Measurements from ENCODE around the gene ADAMTS19.

Gene ADAMTS19

DNA sequence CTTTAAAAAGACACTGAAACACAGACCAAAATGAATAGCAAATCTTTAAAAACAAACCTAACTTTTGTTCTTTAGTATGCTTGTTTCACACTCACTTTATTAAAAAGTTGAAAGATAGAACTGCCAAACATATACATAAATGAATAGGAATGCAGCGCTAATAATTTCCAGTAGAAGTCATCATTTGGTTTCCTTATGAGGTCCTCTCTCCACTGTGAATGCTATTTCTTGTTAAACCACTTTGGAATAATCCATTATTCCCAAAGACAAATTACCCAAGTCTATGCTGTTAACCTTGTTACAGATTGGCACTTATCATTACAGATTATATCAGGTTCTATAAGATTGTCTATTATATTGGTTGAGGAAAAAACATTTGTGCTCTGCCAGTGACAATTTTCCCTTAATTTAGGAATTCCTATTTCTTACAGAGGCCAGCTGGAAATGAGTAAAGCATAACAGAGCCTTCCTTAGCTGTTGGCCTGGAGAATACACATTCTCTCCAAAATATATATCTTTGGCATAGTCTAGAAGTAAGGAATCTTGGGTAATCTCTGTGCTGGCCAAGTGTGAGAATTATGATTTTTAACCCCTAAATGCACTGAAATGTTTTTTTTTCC is 258.5 kb downstream of the ADAMTS19 start:
- TF ChIP-seq GATA3 (IDR thresholded peaks at IDR 0.05; ENCODE audit: low read depth, low read length), result no peak
- no peak for TF ChIP-seq GATA2 (IDR thresholded peaks at IDR 0.05; ENCODE audit: low read depth, low read length)

DNA sequence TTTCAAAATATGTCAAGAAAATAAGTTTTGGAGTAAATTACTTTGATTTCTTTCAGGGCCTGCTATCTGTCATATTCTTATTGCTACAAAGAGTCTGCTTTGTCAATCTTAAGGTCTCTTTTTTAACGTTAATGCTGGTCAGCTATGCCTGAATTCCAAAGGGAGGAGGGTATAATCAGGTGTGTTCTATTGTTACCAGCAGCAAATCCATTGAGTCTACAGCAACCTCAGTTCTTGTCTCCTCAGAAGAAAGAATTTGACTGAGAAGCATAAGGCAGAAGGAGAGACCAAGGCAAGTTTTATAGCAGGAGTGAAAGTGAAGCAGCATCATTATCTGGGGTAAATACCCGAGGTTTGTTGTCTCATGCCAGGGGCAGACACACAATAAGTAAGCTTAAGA is 264.1 kb downstream of the ADAMTS19 start:
- no peak for TF ChIP-seq GATA2 (IDR thresholded peaks at IDR 0.05; ENCODE audit: low read depth, low read length)
- no peak for TF ChIP-seq GATA3 (IDR thresholded peaks at IDR 0.05; ENCODE audit: low read depth, low read length)

DNA sequence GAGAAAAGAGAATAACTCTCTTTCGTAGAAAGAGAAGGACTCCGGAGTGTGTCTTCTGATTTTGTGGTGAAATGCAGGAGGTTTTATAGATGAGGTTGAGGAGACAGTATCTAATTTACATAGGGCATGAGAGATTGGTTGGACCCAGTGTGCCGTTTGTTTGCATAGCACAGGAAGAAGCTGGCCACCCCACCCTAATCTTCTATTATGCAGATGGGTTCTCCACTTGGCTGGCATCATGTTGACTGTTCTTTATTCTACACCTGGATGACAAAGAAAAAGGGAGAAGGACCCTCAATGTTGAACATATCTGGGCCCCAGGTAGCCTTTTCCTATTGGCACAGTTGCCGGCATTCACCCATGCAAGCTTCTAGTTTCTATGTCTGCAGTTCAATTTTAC is 264.5 kb downstream of the ADAMTS19 start:
- TF ChIP-seq GATA2 (IDR thresholded peaks at IDR 0.05; ENCODE audit: low read depth, low read length) (no peak), GATA3 (IDR thresholded peaks at IDR 0.05; ENCODE audit: low read depth, low read length) (no peak)

DNA sequence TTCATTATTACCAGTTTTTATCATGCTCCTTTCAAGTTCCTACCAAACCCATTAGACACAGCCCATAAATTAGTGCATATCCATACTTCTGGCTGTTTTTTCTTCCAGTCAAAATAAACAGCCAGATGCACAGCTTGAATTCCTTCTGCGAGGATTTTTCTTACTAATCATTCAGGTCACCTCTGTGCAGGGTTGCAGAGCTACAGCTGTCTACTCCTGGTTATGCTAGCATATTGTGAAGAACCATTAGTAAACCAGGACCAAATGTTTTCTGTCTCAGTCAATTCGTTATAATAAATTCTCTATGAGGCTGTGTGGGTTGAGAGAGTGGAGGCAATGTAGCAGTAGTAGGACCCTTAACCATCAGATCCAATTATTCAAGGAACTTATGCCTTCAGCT is 279.7 kb downstream of the ADAMTS19 start:
- no peak for TF ChIP-seq GATA2 (IDR thresholded peaks at IDR 0.05; ENCODE audit: low read depth, low read length)
- no peak for TF ChIP-seq GATA3 (IDR thresholded peaks at IDR 0.05; ENCODE audit: low read depth, low read length)

DNA sequence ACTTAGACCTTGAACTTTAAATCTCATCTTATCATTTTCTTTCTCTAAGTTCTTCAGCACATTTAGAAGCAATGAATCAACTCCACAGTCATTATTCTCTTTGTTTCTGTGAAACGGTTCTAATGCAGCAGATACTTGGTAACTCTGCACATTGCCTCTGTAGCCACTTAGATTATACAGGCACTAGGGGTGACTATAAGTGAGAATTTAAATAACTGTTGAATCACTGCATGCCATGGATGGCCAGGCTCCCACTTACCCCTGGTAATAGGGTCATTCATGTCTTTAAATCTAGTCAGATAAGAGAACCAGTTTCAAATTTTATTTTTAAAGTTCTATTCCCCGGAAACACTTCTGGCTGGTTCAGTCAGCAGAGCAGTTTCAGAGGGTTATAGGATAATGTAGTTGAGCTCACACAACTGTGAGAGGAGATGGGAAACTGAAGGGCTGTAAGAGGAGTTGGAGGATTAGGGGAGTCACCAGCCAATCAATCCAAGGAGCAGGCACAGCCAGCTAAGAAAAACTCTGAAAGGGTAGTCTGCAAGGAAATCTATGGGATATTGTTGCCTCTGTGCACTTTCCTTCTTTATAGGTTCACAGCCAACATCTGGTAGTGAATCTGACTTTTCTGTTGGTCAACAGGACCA is 283.6 kb downstream of the ADAMTS19 start:
- TF ChIP-seq GATA3 (IDR thresholded peaks at IDR 0.05; ENCODE audit: low read depth, low read length) (no peak), GATA2 (IDR thresholded peaks at IDR 0.05; ENCODE audit: low read depth, low read length) (no peak)

DNA sequence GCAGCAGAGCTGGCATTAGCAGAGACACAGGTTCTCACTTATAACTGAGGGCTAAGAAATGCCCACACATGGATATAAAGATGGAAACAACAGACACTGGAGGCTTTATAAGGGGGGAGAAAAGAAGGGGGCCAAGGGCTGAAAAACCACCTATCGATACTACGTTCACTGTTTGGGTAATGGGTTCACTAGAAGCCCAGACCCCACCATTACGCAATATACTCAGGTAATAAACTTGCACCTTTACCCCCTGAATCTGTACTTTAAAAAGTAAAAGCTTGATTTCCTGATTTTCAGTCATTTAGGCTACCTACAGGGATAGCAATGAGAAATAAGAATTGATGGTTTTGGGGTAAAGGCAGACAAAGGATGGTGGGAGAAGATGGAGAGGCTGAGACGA is 285.9 kb downstream of the ADAMTS19 start:
- TF ChIP-seq GATA3 (IDR thresholded peaks at IDR 0.05; ENCODE audit: low read depth, low read length) (no peak), GATA2 (IDR thresholded peaks at IDR 0.05; ENCODE audit: low read depth, low read length) (no peak)

DNA sequence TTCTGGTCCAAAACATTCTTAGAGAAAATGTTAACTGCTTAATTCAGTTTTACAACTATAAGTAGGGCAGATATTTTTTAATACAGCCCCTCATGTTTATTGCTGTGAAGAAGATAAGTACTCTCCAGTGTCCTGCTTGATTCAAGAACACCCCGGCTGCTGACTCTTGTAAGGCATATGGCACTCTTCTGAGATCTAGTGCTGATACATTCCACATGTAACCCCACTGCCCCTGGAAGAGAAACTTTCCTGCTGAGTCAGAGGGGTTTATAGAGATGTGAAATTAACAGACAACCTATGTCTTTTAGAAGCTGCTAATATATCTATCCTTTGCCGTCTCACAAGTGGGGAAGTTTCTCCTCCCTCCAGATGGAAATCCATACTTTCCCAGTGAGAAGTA is 286.8 kb downstream of the ADAMTS19 start:
- no peak for TF ChIP-seq GATA3 (IDR thresholded peaks at IDR 0.05; ENCODE audit: low read depth, low read length)
- no peak for TF ChIP-seq GATA2 (IDR thresholded peaks at IDR 0.05; ENCODE audit: low read depth, low read length)

DNA sequence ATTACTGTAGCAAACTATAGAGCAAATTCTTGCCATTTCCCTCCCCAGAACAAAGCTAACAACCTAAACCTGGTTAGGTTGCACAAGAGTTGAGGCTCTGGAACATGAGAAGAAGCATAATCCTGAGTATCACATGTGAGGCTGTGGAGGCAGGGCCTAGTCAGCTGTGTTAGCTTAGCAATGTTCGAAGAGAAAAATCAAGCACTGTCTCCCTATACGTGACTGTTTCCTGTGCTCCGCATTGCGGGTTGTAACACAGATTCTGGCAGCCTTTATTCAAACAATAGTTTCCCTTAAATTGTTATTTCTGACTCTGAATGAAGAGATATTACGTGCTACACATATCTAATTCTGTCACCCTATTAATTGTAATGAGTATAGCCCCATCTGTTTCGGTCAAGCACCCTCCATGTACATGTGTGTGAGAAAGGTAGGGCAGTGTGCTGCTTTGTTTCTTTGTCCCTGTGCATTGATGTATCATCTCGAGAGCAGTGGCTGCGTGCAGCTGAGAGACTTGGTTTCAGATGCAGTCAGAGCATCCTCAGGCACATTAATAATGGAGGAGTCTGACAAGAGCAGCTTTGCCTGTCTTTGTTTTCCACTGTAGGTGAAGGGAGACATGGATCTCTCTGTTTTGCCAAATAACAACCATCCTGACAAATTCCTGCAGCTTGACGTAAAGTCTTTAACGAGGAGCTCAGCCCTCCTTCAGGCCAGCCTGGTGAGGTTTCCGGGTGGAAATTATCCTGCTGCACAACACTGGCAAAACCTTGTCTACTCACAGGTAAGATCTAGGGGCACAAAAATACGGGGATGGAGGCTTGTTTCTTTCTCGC is 287.7 kb downstream of the ADAMTS19 start, which contains the start of gene MINAR2:
TSS of gene MINAR2 (plus strand) at position 523 of the 836 bp plus-strand sequence. CDS start at position 620, 97 bp downstream.
- no peak for TF ChIP-seq GATA2 (IDR thresholded peaks at IDR 0.05; ENCODE audit: low read depth, low read length)
- no peak for TF ChIP-seq GATA3 (IDR thresholded peaks at IDR 0.05; ENCODE audit: low read depth, low read length)

DNA sequence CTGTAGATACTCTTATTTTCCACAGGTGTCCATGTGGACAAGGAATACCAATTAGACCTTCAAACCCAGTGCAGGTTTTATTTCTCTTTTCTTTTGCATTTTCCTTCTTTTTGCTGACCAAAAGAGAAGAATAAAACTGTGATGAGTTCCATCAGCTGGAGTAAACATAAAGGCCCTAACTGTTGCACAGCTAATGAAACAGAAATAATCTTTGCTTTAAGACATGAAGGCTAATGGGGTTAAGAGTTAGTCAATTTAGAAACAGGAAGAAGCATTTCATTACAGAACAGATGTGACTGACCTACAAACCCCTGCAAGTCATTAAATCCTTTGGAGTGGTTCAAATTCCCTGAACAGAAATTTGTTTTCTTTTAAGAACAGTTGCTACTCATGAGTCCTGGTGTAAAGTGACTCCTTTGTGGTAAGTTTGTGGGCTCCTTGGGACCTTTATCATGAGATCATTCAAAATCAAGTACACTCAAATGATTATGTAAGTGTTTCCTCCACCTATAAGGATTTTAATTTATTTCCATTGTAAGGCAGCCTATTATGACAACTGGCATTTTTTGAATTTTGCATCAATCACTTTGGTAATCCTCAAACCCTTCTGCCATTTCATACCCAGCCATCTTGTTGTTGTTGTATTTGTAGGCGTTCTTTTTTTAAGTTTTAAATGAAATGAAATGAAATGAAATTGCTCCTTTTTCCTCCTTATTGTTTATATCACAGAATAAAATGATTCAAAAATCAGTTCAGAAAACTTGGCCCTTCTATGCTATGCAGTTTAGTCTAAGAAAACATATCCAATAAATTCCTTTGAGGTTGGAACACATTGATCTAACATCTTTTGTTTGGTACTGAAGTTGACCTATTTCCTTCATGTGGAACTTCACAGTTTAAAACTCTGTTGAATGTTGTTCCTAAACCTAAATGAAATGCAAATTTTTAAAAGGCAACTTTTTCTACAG is 289.1 kb downstream of the ADAMTS19 start:
- TF ChIP-seq GATA2 (IDR thresholded peaks at IDR 0.05; ENCODE audit: low read depth, low read length) (no peak), GATA3 (IDR thresholded peaks at IDR 0.05; ENCODE audit: low read depth, low read length) (no peak)

DNA sequence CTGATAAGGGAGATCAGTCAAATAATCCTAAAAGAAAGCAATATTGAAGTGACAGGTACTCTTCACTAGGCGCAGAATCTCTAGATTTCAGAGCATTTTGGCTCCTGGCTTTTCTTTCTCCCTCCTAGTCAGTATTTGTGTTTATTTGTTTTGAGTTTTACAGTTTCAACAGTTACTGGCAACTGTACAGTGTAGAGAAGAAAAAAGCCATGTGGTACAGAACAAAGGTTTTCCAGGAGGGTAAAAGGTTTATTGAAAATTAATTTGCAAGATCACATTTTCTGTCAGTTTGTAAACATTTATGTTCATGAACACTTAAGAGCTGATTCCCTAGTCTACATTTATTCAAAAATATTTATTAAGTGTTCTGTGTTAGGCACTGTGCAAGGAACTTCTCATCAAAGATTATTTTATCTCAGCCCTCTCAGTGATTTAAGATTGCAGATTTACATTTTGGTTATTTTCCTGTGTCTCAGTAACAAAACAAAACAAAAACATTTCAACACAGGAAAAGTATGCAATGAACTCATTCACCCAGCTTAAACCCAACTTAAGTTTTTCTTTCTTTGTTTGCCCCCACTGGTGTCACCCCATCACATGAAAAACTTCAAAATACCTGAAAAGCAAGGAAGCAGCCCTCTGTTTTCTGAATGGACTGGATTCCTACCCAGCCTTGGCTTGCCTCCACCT is 300.7 kb downstream of the ADAMTS19 start:
- no peak for TF ChIP-seq GATA2 (IDR thresholded peaks at IDR 0.05; ENCODE audit: low read depth, low read length)
- TF ChIP-seq GATA3 (IDR thresholded peaks at IDR 0.05; ENCODE audit: low read depth, low read length), result no peak

DNA sequence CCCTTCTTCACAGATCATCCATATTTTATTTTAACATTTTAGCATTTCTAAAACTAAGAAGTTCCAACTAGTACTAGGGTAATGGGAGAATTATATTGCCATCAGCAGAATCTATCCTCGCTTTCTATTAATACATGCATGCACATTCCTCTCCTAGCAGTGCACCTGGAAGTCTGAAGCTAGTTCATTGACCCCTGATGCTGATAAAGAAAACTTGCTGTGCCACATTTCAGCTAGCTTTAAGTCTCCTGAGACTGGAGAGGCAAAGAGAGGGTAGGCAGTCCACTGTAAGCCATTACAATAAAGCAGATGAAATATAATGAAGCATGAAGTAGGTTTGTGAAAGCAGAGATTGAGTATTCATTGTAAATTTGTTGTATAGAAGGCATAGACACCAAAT is 303.6 kb downstream of the ADAMTS19 start:
- TF ChIP-seq GATA2 (IDR thresholded peaks at IDR 0.05; ENCODE audit: low read depth, low read length) (no peak), GATA3 (IDR thresholded peaks at IDR 0.05; ENCODE audit: low read depth, low read length) (no peak)

DNA sequence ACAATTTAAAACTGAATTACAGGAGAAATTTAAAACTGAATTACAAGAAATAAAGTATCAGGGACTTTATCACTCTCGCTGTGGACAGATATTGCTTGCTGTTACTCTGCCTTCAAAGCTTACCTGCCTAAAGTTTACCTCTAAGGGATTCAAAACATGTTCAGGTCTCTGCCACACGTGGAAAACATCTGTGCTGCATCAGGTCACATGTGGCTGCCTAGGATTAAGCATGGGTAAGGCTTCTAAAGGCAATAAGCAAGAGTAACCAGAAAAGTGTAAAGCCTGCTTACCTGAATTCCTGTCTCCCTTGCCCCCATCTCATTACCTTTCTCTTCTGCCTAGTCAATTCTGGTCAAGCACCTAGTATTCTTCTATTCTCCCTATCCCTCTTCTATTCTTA is 306.7 kb downstream of the ADAMTS19 start:
- TF ChIP-seq GATA2 (IDR thresholded peaks at IDR 0.05; ENCODE audit: low read depth, low read length), result no peak
- TF ChIP-seq GATA3 (IDR thresholded peaks at IDR 0.05; ENCODE audit: low read depth, low read length), result no peak

DNA sequence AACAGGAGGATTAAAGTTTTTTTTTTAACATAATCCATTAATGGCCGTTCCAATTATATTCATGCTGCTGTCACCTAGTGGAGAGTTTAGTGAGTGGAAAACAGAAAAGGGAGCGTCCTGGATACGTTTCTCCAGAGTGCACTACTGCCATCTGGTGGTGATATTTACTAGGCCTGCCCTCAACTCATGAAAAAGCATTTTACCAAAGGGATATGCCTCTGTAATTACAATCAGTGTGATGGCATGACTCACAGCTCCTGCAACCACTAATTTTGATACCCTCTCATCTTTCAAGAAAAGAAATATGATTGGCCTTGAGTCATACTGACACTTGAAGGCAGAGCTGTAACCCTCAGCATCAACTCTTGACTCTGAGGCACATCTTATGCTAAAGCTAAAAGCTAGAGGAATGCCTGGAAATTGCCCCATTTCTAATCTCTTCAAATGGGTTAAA is 307.9 kb downstream of the ADAMTS19 start:
- TF ChIP-seq GATA3 (IDR thresholded peaks at IDR 0.05; ENCODE audit: low read depth, low read length) (no peak), GATA2 (IDR thresholded peaks at IDR 0.05; ENCODE audit: low read depth, low read length) (no peak)

Data from SH-SY5Y (cell line).